NCI-H128 (cell line): ENCODE results near the gene NFIA.

Experiments used
- DNase-seq: peaks from one replicate; lab custom pipeline; 2025; ENCODE audit not compliant: unreplicated experiment; lab: John Stamatoyannopoulos, UW

The NFIA gene

GRCh38 chr1:61420909-61421835, 338.8 kb downstream of the NFIA start:
- DNase-seq = no peak

DNA sequence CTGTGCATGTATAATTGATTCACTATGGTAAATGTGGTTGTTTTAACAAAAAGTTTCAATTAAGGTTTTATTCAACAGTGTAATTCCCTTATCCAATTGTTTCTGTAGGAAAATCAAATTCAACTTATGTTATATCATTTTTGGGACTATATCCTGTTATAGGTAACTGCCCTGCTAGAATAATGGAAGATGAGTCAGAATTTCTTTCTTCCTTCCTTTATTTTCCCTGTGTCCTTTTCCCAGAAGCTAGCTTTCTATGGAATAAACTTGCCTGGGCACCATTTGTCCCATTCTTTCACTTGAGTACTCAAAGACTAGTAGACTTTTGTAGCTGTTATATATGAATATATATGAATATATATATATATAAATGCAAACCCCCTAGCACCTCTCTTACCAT, 341.3 kb downstream of the NFIA start:
- DNase-seq = no peak

DNA sequence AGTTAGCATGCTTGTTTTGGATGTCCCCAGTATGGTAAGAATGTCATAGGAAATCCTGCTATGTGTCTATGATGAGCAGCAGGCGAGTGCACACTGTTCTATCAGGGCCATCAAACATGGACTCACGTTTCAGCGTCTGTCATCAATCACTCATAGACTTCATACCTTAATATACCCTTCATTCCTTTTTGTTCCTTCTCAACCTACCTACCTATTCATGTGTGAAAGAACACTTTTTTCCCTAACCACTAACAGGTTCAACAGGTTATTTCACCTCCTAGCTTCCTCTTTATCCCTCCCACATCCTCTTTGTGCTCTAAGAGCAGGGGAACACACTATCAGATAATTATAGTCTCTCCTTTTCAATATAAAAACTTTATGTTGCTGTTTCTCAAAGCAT, 342.0 kb downstream of the NFIA start:
- no peak for DNase-seq

DNA sequence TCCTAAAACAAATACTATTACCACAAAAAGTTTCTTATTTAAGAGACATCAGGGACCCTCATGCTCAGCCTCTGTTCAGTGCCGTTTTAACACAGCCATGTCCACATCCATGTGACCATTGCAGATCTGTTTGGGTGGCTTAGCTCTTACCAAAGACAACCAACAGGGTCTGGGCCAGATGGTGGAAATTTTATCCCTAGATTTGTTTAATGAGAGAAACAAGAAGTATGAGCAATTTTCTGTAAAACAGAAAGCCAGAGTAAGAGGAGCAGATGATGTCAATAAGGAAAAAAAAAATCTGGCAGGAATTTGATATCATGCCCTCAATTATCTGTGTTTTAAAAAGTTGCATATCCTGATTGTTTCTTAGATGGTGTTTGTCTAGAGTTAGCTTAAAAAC, 342.7 kb downstream of the NFIA start:
- DNase-seq = no peak

DNA sequence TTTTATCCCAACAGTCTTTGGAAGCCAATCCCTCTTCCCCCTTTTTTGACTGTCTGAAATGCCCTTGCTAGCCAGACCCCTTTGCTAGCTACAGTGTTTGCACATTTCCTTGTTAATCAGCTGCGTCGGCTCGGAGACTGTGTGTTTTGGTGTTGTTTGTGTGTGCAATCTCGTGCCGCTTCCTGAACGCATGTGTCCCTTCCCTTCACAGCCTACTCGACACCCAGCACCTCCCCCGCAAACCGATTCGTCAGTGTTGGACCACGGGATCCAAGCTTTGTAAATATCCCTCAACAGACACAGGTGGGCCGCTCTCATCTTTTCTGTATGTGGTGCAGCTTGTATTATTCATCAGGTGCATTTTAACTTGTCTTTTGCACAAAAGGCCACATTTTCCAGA, 343.9 kb downstream of the NFIA start:
- DNase-seq = no peak

DNA sequence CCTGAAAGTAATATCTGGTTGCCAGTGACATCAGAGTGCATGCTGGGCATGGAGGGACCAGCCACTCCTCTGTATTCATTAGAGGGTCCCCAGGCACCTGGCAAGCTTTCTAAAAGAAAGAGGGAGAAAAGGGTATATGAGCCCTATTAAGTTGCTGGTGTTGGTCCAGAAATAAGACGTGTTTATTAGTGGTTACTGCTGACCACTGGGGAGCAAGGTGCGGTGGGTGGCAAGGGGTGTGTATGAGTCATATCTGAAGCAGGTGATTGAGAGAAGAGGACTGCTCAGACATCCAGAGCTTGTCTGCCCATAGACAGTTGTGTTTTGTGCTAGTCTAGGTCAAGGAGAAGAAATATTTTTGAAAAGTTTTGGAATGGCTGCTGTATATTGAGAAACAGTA, 344.5 kb downstream of the NFIA start:
- DNase-seq = no peak

DNA sequence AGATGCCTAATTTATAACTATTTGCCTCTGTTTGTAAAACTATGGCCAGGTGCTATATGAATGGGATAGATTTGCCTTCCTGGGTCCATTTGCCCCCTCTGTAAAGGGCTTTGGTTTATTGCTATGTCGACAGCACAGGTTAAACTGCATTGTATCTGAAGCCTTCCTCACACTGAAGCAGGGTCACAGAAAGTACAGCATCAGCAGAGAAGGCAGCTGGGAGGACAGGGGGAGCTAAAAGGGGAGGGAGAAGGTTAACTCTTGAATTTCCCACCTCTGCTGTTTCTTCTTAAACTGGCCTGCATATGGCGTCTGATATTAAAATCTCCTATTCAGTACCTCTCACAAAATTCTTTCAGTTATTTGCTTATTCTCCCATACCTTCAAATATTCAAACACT, 345.1 kb downstream of the NFIA start:
- no peak for DNase-seq

- DNase-seq = no peak
Measured at GRCh38 chr1:61428146-61428545, 345.8 kb downstream of the NFIA start.

- DNase-seq = no peak
Measured at GRCh38 chr1:61432616-61433388, 350.4 kb downstream of the NFIA start.

DNA sequence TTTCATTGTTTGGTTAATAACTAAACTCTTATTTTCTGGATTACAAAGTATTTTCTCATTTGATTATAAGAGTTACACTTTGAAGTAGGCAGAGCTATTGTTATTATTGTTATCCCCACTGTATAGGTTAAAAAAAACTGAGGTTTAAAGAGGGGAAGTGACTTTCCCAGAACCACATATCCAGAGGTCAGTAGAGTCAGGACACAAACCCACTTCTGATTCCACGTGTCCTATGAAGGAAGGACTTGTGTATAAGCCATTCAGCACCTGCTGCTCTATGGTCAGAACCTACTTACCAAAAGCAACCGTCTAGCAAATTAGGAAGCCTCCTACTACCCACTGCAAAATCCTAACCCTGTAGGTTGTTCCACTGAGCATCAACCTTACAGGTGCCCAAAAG, 351.3 kb downstream of the NFIA start:
- no peak for DNase-seq

- DNase-seq = no peak
Measured at GRCh38 chr1:61434276-61434675, 351.9 kb downstream of the NFIA start.

- DNase-seq = no peak
Measured at GRCh38 chr1:61435226-61435625, 352.9 kb downstream of the NFIA start.

DNA sequence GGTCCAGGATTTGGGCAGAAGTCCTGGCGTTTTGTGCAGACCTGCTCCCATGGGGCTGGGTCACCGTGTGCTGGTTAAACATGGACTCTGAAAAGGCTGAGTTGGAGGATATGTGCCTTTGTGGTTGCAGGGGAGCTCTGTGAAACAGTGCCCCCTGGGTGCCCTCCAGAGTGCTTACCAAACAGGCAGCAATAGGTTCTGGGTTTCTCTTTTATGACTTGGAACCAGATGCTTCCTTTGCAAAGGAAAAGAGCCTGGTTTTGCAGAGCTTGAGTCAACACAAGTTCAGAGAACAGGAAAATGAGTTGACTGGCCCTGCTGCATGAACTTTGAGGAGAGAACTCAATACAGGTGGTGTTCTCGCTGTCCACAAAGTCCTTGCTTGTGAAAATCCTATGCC, 353.7 kb downstream of the NFIA start:
- DNase-seq = no peak

GRCh38 chr1:61436491-61437120, 354.2 kb downstream of the NFIA start:
- no peak for DNase-seq

DNA sequence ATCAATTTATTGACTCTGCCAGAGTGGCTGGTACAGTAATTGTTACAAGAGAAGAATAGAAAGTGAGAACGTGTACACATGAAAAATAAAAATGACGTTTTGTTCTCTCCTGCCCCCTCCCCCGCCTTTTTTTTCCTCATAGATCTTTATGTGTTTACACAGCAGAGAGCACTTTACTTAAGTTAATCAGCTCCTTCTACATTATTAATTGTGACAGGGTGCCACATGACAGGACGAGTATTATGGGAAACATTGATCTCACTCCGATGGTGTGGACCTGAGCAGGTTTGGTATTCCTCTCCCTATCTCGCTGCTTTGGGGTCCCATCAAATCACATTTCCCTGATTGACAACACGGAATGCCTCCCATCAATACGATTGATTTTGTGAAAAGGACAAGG, 356.9 kb downstream of the NFIA start:
- no peak for DNase-seq

DNA sequence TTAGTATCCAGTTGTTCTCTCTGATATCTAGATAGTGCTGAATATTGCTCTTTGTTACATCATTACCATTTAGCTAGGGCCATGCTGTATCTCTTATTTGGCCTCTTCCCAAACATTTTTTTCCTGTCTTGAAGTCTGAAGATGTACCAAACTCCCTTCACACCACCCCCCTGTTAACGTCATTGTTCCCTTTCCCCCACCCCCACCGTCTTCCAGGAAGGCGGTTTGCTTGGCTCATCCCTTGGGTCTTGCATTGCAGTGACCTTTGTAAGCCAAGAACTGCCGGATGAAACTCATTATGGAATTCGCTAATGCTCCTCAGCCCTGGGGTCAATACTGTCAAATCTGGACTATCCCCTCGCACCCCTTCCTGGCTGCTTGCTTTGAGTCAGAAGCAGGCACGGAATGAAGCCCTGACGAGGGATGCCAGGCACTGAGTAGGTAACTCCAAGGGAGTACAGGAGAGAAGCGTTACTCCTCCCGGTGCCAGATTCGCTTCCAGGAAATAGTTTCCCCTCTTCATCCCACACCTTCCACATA, 359.4 kb downstream of the NFIA start:
- DNase-seq = no peak

DNA sequence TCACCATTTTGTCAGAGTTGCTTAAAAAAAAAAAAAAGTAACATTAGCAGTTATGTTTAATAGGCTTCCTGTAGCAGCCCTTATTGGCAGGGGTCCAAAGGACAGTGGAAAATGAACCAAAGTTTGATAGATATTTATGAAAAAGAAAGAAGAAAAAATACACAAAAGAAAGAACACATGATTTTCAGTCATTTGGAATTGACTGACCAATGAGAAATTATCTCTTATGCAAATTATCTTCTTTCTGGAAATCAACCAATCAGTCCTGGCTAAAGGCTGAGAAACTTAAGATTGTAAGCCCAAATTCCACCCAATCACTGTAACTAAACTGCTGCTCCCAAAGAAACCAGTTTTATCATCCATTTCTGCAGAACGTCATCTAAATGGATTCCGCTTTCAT, 360.2 kb downstream of the NFIA start:
- DNase-seq = no peak

- no peak for DNase-seq
Measured at GRCh38 chr1:61444288-61444687, 361.9 kb downstream of the NFIA start.

GRCh38 chr1:61445269-61445825, 363.0 kb downstream of the NFIA start:
- DNase-seq = no peak

DNA sequence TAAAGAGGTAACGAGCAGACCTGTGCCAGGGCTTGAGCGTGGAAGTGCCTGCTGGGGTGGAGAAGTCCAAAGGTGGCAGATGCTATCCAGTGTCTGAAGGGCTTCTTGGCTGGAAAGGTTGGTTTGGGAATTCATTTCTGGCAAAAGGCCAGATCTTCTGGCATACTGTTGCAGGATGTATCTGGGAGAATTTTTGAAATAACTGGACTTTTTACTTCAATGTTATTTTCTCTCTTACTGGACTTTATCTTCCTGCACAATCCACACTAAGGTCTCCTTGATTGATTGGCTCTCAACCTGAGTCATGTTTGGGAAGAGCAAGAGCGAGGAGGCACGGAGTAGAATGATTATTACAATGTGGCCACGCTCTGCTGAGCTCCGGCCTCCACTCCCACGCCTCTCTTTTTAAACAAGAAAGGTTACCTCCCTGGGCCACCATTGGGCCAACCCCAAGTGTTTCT, 364.2 kb downstream of the NFIA start:
- no peak for DNase-seq
